Neural progenitor cell (in vitro differentiated cells): ENCODE measurements around the gene ABCC4. TPM values are rescaled to one million over a fixed set of nuclear protein-coding genes. Genes with fewer than 3 reads are reported as not detected.
"Not testable (repeated sequence)": the region's sequence is repeated elsewhere in the genome, so short reads cannot be mapped to it uniquely, and the experiment has no call there.

Experiments
- DNase-seq: peaks from one replicate; pipeline ENCODE4 v3.0.0-alpha.2; 2016; ENCODE audit warnings: low spot score
- H2AFZ ChIP-seq: fragments of 200-600 bp; sonication (generic); replicated peaks from 2 replicates; pipeline ENCODE4 v1.6.1; 2016; ENCODE audit warnings: antibody characterized with exemption
- H3F3A ChIP-seq: fragments of 200-600 bp; sonication (generic); 2 replicates; pipeline ENCODE4 v1.6.1; 2016; ENCODE audit warnings: antibody characterized with exemption, low read depth
- H3K27ac ChIP-seq: fragments of 200-600 bp; sonication (generic); 2 replicates; pipeline ENCODE4 v1.5.1; 2016; ENCODE audit warnings: mild to moderate bottlenecking
- H3K27me3 ChIP-seq: fragments of 200-600 bp; sonication (generic); 2 replicates; pipeline ENCODE4 v1.6.1; 2016; ENCODE audit warnings: mild to moderate bottlenecking, moderate library complexity
- H3K36me3 ChIP-seq: fragments of 200-600 bp; sonication (generic); 2 replicates; pipeline ENCODE4 v1.5.1; 2016
- H3K4me1 ChIP-seq: fragments of 200-600 bp; sonication (generic); 2 replicates; pipeline ENCODE4 v1.6.1; 2016; ENCODE audit warnings: mixed run types
- H3K4me2 ChIP-seq: fragments of 200-600 bp; sonication (generic); 2 replicates; pipeline ENCODE4 v1.6.1; 2016
- H3K4me3 ChIP-seq: fragments of 200-600 bp; sonication (generic); 2 replicates; pipeline ENCODE4 v1.5.1; 2016
- H3K79me2 ChIP-seq: fragments of 200-600 bp; sonication (generic); 2 replicates; pipeline ENCODE4 v1.6.1; 2016; ENCODE audit warnings: low read depth
- H3K9ac ChIP-seq: fragments of 200-600 bp; sonication (generic); 2 replicates; pipeline ENCODE4 v1.6.1; 2016
- H3K9me3 ChIP-seq: fragments of 200-600 bp; sonication (generic); 2 replicates; pipeline ENCODE4 v1.5.1; 2016; ENCODE audit warnings: low read depth
- H4K20me1 ChIP-seq: fragments of 200-600 bp; sonication (generic); 2 replicates; pipeline ENCODE4 v1.6.1; 2016; ENCODE audit warnings: low read depth
- H3K27ac Mint-ChIP-seq: 3 replicates; pipeline ENCODE4 v1.8.0; 2021; ENCODE audit warnings: mixed read lengths
- H3K27me3 Mint-ChIP-seq: 2 replicates; pipeline ENCODE4 v1.8.0; 2022; ENCODE audit warnings: low read depth, mild to moderate bottlenecking, inconsistent platforms, moderate library complexity, mixed read lengths; ENCODE audit not compliant: insufficient read depth
- H3K36me3 Mint-ChIP-seq: 3 replicates; pipeline ENCODE4 v1.8.0; 2021; ENCODE audit warnings: mixed read lengths
- H3K4me1 Mint-ChIP-seq: 3 replicates; pipeline ENCODE4 v1.8.0; 2021; ENCODE audit warnings: mixed read lengths
- H3K4me3 Mint-ChIP-seq: 3 replicates; pipeline ENCODE4 v1.8.0; 2021; ENCODE audit warnings: mild to moderate bottlenecking, moderate library complexity, mixed read lengths
- H3K9me3 Mint-ChIP-seq: 3 replicates; pipeline ENCODE4 v1.8.0; 2020; ENCODE audit warnings: mixed read lengths
- CTCF ChIP-seq: fragments of 200-600 bp; sonication (generic); IDR thresholded peaks from 2 replicates; pipeline ENCODE4 v1.5.1; 2017; ENCODE audit warnings: antibody characterized with exemption, mild to moderate bottlenecking
- EZH2 ChIP-seq: fragments of 200-600 bp; sonication (generic); IDR thresholded peaks from 2 replicates; pipeline ENCODE4 v1.6.1; 2017; ENCODE audit warnings: antibody characterized with exemption, mild to moderate bottlenecking, moderate library complexity
- EZH2phosphoT487 ChIP-seq: fragments of 200-600 bp; sonication (generic); IDR thresholded peaks from 2 replicates; pipeline ENCODE4 v1.6.1; 2017; ENCODE audit warnings: antibody characterized with exemption
- total RNA-seq: library from RNA; depleted of rRNA; stranded (reverse); fragments of >200 nt; gene quantifications from 2 replicates; pipeline ENCODE4 v1.2.3, GENCODE V29; 2015; ENCODE audit warnings: low replicate concordance

Gene ABCC4
- total RNA-seq, 1 donor from 2014 or later = 23.6 TPM

GRCh38 chr13:95176611-95177259, 124.5 kb downstream of the ABCC4 start:
- H3K27ac Mint-ChIP-seq = no peak overlapping the region
- H3K4me1 Mint-ChIP-seq = peaks cover 25% of the 10 kb centered on the region
- H4K20me1 ChIP-seq = peaks cover 3% of the 10 kb centered on the region
- no peaks in the 10 kb centered on the region for H3K36me3 ChIP-seq
- H3K36me3 Mint-ChIP-seq = peaks cover 33% of the 10 kb centered on the region
- H3K79me2 ChIP-seq = no peaks in the 10 kb centered on the region
- H3K9ac ChIP-seq = no peak overlapping the region
- peaks cover 4% of the 10 kb centered on the region for H3K27me3 Mint-ChIP-seq
- peaks cover 7% of the 10 kb centered on the region for H3K9me3 Mint-ChIP-seq
- no peak overlapping the region for H3K27ac ChIP-seq
- H3K27me3 ChIP-seq = no peaks in the 10 kb centered on the region
- TF ChIP-seq EZH2phosphoT487 (no peak), EZH2 (no peak), CTCF (no peak)
- peaks cover 28% of the 10 kb centered on the region for H3K4me1 ChIP-seq
- H3K4me3 Mint-ChIP-seq = no peak overlapping the region
- H3K4me2 ChIP-seq = no peak overlapping the region
- H3K4me3 ChIP-seq = no peak overlapping the region
- no peaks in the 10 kb centered on the region for H3K9me3 ChIP-seq
- DNase-seq = no peak
- peaks cover 5% of the 10 kb centered on the region for H3F3A ChIP-seq
- no peak overlapping the region for H2AFZ ChIP-seq

GRCh38 chr13:95174517-95174916, 126.7 kb downstream of the ABCC4 start:
- DNase-seq = peak; percentile 38
- Histone ChIP-seq H3K27me3 (no peaks in the 10 kb centered on the region), H3K79me2 (no peaks in the 10 kb centered on the region), H3K4me2 (peak overlapping the region; percentile 27), H3K4me1 (peaks cover 28% of the 10 kb centered on the region), H3K9ac (no peak overlapping the region), H3K4me3 (no peak overlapping the region), H4K20me1 (peaks cover 3% of the 10 kb centered on the region), H3K9me3 (no peaks in the 10 kb centered on the region), H3K27ac (no peak overlapping the region), H3K36me3 (no peaks in the 10 kb centered on the region), H3F3A (peaks cover 5% of the 10 kb centered on the region), H2AFZ (no peak overlapping the region)
- TF ChIP-seq EZH2 (no peak), CTCF (no peak), EZH2phosphoT487 (no peak)
- H3K36me3 Mint-ChIP-seq = peaks cover 35% of the 10 kb centered on the region
- H3K9me3 Mint-ChIP-seq = peaks cover 3% of the 10 kb centered on the region
- H3K27me3 Mint-ChIP-seq = peaks cover 4% of the 10 kb centered on the region
- H3K4me3 Mint-ChIP-seq = peak overlapping the region; percentile 16
- peaks cover 25% of the 10 kb centered on the region for H3K4me1 Mint-ChIP-seq
- H3K27ac Mint-ChIP-seq = peak overlapping the region; percentile 42

GRCh38 chr13:95168191-95168590, 133.1 kb downstream of the ABCC4 start:
- no peaks in the 10 kb centered on the region for H3K9me3 ChIP-seq
- no peak overlapping the region for H3K4me2 ChIP-seq
- H3K4me3 ChIP-seq = no peak overlapping the region
- H4K20me1 ChIP-seq = no peaks in the 10 kb centered on the region
- H3F3A ChIP-seq = no peaks in the 10 kb centered on the region
- H3K4me1 Mint-ChIP-seq = peaks cover 2% of the 10 kb centered on the region
- H3K36me3 ChIP-seq = no peaks in the 10 kb centered on the region
- H3K9ac ChIP-seq = no peak overlapping the region
- H3K36me3 Mint-ChIP-seq = peaks cover 41% of the 10 kb centered on the region
- H3K27me3 Mint-ChIP-seq = peaks cover 2% of the 10 kb centered on the region
- H3K4me1 ChIP-seq = peaks cover 4% of the 10 kb centered on the region
- no peak overlapping the region for H2AFZ ChIP-seq
- H3K27ac Mint-ChIP-seq = no peak overlapping the region
- no peak overlapping the region for H3K4me3 Mint-ChIP-seq
- DNase-seq = peak; percentile 35
- no peaks in the 10 kb centered on the region for H3K27me3 ChIP-seq
- no peak for TF ChIP-seq EZH2phosphoT487
- H3K27ac ChIP-seq = no peak overlapping the region
- H3K9me3 Mint-ChIP-seq = no peaks in the 10 kb centered on the region
- H3K79me2 ChIP-seq = no peaks in the 10 kb centered on the region

- H3K4me1 ChIP-seq = peaks cover 16% of the 10 kb centered on the region
- not testable (repeated sequence) for H3K9ac ChIP-seq, DNase-seq, H2AFZ ChIP-seq, H3K9me3 Mint-ChIP-seq, H3K4me3 Mint-ChIP-seq, H3K79me2 ChIP-seq, H3F3A ChIP-seq, H4K20me1 ChIP-seq, H3K27ac Mint-ChIP-seq, H3K4me1 Mint-ChIP-seq, H3K27me3 Mint-ChIP-seq, H3K4me2 ChIP-seq, H3K27me3 ChIP-seq, H3K9me3 ChIP-seq, H3K27ac ChIP-seq, H3K36me3 ChIP-seq, H3K4me3 ChIP-seq
- H3K36me3 Mint-ChIP-seq = peaks cover 40% of the 10 kb centered on the region
These were observed 134.2 kb downstream of the ABCC4 start for GRCh38 chr13:95167003-95167402.
